IPS-18c (cell line): ENCODE measurements around the gene ARHGEF28.

Experiments
- H3K4me3 ChIP-seq: 2 replicates; pipeline ENCODE4 v1.7.0; 2013; ENCODE audit warnings: low read depth, mild to moderate bottlenecking, low read length, moderate library complexity; ENCODE audit not compliant: insufficient read depth
- H3K9me3 ChIP-seq: one replicate; pipeline ENCODE4 v1.6.1; 2013; ENCODE audit warnings: mild to moderate bottlenecking, low read length, moderate library complexity; ENCODE audit not compliant: control insufficient read depth, insufficient read depth

ARHGEF28 gene

DNA sequence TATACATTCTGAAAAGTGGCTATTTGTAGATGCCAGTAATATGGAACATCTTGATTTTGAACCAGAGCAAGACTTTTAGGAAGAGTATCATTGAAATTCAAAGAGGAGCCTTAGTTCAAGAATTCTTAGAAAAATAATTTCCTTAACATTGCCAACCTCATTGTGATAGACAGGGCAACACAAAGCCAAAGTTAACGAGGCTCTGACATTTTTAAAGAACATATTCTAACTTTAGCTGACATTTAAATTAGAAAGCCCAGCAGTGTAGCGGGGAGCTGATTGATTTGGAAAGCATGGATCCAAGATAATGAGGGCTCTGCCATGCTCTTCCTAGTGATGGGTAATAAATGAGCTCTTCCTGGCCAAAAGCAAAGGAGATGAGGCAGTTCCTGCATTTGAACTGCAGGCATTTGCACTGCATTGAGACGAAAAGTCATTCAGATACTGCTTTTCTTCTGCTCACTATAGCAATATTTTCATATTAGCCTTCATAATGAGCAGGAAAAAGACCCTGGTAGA, 325.0 kb downstream of the ARHGEF28 start:
- H3K4me3 ChIP-seq, result no peak overlapping the region
- H3K9me3 ChIP-seq, result no peaks in the 10 kb centered on the region

DNA sequence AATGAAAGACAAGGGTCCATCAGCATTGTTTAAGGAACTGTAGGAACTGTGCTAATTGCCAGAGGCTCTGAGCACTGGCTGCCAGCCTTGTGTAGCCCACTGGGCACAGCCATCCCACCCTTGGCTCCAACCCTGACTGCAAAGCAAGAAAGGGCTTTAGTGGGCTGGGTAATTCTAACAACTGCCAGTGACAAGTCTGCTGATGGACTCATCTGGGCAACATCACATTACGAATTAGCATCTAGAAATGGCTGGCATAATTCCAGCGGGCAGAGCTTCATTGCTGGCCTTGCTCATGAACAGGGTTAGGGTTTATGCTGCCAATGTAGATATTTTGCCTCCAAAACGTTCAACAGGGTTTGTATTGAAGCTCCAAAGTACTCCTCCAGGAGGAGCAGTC, 326.9 kb downstream of the ARHGEF28 start:
- Histone ChIP-seq H3K4me3 (no peak overlapping the region), H3K9me3 (no peaks in the 10 kb centered on the region)

DNA sequence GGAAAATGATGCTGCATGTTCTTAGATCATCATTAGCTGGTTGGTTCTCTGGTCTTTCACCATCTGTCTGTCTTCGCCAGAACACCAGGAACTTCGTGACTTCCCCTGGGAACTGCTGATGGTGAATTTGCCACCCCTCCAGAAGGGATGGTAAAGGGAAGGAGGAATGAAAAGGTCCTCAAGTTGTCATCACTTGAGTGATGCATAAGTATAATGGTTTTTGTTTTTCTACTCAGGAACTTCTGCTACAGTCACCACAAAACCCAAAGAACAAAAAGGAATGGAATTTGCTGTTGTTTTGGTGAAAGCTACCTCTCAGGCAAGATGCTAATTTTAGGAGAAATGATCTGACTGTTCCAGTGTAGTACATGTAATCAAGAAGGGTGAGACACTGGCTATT, 328.4 kb downstream of the ARHGEF28 start:
- Histone ChIP-seq H3K4me3 (no peak overlapping the region), H3K9me3 (no peaks in the 10 kb centered on the region)

DNA sequence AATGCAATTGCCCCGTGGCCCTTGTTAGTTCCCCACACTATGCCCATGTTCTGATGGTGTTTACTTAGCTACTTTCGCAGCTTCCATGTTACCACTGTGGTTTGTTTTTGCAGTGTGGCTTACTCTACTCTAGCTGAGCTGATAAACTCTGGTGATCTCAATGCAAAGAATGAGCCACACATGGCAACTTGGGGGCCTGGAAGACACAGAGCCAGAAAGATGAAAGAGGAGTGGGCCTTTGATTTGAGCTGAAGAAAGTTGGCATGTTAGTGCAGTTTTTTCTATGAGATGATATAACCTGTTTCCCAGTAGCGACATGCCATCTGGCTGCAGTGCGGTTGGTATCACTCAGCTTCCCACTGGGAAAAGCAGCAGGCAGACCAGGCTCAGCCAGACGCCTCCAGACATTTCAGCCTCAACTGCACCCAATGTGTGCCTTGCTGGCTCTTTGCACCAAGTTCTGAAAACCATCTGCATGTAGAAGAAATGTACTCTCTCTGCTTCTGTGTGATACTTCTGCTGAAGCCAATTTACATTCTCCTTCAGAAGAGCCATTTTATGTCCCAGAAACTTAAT, 329.4 kb downstream of the ARHGEF28 start:
- Histone ChIP-seq H3K4me3 (no peak overlapping the region), H3K9me3 (no peaks in the 10 kb centered on the region)

DNA sequence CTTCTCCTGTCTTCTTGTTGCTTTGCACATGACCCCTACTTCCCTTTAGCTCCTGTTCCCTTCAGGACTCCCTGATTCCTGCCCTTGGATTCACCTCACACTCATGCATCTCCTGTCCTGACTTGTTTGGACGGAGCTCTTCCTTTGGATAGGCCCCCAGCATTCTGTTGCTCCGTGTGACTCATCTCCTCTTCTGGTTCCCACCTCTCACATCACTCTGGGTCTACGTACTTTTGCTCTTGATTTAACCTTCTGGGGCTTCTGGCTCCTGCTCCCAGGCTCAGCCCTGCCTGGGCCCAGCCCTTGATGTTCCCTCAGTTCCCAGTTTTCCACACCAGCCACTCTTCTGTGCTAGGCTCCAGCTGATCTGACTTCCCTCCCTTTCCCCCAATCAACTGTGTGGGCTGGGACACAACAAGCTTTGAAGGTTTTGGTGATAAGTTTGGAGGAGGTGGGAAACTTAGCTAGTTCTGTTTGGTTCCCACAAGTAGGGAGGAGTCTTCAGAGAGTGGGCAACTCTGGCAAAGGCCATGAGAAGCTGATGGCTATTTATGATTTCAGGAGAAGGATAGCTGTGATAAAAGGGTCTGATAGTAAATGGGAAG, 331.5 kb downstream of the ARHGEF28 start:
- no peak overlapping the region for H3K4me3 ChIP-seq
- H3K9me3 ChIP-seq, result no peaks in the 10 kb centered on the region

DNA sequence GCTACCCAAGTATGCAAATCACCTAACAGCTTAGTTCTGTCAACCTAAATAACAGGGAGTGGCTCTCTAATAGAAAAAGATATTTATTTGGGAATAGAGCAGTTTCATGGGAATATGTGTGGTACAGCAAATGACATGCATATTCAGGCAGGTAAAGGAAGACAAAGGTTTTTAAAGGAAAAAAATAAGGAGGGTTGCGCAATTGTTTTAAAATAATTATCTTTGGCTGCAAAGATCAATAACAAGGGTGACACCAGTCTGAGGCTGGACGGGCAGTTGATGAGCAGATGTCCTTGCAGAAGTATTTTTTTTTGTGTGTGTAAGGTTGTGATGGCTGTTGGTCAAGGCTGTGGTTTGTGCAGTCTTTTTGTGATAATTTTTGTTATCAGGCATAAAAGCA, 332.0 kb downstream of the ARHGEF28 start:
- no peaks in the 10 kb centered on the region for H3K9me3 ChIP-seq
- H3K4me3 ChIP-seq, result no peak overlapping the region

DNA sequence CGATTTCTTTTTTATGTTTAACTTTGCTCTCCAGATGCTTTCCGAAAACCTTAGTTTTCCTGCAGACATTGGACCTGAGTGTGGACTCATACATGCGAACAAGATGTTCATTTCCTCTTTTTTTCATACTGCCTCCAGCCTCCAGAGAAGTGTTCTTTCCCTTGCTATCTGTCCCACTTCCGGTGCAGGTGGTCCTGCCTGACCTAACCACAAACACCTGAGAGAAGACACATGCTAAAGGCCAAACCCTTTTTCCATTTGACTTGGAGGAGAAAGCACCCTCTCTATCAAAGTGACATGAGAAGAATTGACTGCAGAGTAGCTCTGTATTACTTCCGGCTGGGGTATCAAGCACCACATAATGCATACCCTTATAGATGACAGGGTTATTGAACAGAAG, 334.0 kb downstream of the ARHGEF28 start:
- Histone ChIP-seq H3K9me3 (peaks cover 2% of the 10 kb centered on the region), H3K4me3 (no peak overlapping the region)

DNA sequence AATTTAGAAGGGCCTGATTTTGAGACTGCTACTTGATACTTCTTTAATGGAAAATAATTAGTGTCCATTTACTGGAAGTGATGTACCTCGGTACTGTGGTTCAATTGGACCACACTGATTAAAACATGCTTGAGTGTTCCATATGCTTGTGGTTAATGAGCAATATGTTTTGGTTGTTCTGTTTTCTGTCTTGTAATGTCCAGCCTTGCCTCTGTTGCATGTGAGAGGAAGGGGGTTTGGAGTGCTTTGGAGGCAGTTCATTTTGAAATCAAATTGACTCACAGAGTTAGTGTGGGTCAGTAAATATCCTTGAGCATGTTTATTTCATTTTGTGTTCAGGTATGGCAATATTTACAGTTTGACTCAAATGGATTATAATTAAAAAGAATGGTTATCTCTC, 334.4 kb downstream of the ARHGEF28 start:
- Histone ChIP-seq H3K9me3 (peaks cover 2% of the 10 kb centered on the region), H3K4me3 (no peak overlapping the region)

DNA sequence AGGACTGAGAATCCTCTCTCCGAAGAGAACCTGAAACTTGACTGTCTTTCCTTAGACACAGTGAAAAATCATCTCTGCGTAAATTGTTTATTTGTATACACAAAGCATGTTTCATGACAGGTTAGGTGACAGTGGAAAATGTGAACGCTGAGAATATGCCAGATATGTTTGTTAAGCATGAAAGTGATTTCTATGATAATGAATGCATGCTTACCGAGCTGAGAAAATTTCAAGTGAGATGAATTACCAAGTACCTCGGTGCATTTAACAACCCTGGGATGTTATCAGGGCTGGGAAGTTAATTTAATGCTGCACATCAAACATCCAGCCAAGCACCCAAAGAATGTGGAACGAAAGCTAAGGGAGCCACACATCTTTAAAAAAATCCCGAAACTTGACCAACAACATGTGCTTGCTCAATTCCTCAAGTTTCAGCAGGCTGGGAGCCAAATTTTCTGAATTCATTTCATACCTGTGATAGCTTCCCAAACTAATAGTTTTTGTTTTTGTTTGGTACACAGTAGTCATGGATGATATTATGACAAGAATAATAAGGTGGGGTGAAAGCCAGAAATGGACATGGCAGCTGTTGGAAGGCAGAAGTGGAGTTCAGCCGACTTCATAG, 336.9 kb downstream of the ARHGEF28 start:
- Histone ChIP-seq H3K4me3 (no peak overlapping the region), H3K9me3 (peaks cover 2% of the 10 kb centered on the region)

DNA sequence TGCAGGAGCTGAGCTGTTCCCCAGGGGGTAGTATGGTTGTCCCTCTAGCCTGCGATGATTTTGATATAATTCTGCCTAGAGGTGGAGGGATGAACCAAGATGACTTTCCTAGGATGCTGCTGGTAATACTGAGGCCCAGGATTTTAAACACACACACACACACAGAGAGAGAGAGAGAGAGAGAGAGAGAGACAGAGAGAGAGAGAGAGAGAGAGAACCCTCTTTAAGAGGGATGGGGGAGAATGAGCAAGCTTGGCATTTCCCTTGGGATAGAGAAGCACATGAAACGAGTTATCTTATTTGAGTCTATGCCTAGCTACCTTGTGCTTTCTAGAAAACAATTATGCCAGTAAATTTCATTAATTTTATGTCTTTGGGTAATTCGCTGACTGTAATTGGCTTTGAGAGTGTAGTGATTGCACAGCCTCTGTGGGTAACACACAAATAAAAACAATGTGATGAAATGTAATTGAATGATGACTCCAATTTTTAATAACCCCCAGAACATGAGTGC, 338.4 kb downstream of the ARHGEF28 start:
- Histone ChIP-seq H3K4me3 (no peak overlapping the region), H3K9me3 (peaks cover 2% of the 10 kb centered on the region)

DNA sequence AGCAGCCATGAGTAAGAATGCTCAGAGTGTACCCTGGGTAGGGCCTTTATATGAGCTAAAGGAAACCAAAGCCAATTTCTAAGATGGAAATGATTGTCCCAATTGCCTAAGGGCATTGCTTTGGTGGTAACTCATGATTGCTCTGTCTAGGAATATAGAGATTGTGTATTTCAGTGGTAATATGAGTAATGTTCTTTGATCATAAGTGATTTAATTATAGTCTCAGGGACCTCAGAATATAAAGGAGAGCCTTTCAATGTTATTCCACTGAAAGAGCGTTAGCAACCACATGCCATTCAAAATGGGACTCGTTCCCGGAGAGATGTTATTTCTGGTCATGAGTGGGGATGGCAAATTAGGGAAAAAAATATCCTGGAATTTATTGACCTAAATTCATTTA, 340.5 kb downstream of the ARHGEF28 start:
- peaks cover 2% of the 10 kb centered on the region for H3K9me3 ChIP-seq
- H3K4me3 ChIP-seq, result no peak overlapping the region

DNA sequence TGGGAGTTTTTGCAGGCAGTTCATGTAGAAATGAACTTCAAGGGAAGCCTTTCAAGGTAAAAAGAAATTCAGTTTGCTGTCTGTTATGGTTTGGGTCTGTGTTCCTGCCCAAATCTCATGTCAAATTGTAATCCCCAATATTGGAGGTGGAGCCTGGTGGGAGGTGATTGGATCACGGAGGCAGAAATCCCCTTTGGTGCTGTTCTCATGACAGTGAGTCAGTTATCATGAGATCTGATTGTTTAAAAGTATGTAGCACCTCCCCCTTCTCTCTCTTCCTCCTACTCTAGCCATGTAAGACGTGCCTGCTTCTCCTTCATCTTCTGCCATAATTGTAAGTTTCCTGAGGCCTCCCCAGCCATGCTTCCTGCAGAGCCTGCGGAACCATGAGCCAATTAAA, 341.4 kb downstream of the ARHGEF28 start:
- Histone ChIP-seq H3K9me3 (peaks cover 2% of the 10 kb centered on the region), H3K4me3 (no peak overlapping the region)

DNA sequence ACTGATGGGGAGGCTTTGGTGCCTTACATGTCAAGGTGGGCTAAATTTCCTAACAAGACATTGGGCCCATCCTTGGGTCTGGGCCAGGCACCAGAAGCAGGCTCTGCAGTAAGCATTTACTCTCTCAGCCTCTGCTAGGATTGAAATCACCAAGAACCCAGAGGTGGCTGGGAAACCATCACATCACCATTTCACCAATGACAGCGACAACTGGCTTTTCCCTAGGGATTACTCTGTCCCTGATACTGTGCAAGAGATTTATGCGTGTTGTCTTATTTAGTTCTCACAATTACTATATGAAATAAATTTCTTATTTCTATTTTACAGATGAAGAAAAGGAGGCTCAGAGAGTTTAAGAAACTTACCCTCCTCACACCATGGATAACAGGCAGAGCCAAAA, 342.2 kb downstream of the ARHGEF28 start:
- Histone ChIP-seq H3K9me3 (peaks cover 2% of the 10 kb centered on the region), H3K4me3 (no peak overlapping the region)

DNA sequence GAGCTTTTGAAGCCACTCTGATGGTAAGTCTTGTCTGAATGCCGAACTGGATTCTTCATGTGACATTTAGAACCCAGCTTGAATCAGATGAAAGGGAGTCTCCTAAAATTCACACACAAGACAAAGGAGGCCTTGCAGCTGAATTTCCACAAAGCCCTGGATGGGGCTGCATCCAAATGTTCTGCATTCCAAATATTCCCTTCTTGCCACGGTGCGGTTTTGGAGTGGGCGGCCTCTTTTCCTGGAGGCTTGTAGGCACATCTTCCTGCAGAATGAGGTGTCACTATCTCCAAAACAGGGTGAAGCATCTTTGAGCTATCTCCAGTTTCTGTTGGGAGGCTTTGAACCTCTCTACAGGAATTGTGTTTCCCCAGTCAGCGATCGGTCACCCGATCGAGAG, 342.7 kb downstream of the ARHGEF28 start:
- no peak overlapping the region for H3K4me3 ChIP-seq
- peaks cover 1% of the 10 kb centered on the region for H3K9me3 ChIP-seq

DNA sequence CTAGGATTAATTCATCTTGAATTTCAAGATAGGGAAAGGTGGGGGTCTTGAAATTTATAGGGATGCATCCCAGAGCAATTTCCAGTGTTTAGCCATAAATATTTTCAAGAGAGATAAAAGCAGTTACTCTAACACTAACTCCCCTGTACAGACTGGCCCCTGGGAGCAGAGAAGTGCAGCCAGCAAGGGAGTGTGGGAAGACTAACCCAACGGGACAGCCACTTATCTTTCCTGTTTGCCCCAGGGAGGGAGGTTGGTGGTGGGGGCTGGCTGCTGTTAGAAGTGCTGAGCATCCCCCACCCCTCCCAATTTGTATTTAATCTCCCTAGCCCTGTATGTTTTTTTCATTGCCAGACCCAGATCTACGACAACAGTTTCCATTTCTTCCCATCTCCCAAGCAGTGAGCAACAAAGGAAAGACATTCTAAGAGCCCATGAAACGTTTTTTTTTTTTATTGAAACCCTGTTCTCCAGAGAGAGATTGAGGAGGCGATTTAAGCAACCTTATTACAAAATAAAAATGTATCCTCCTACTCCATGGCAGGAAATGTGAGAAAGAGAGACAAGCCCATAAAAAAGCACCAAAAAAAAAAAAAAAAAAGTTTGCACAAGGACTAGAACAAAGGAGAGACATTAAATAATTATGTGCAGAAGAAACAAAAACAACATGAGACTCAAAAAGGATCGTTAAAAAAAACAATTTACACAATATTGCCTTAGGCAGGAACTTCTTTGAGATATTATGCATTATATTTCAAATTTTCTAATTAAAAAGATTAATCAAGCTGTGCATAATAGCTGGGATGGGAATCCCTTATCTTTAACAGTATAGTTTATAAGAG, 343.4 kb downstream of the ARHGEF28 start:
- Histone ChIP-seq H3K4me3 (no peak overlapping the region), H3K9me3 (no peaks in the 10 kb centered on the region)

DNA sequence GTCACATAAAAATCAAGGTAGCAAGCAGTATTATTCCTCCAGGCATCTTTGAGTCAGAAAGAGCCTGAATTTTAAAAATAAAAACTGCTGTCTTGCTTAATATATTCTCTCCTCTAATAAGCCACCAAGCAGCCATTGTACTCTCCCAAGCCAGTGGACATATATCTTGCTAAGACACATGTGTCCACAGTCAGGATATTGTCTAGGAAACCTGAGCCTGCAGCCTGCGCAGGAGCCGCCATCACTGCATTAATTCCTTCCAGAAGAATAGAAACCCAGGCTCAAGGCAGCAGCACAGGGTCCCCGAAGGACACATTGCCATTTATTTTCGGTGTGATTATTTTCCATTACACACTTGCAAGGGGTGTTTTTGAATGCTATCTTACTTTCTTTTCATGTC, 345.3 kb downstream of the ARHGEF28 start:
- Histone ChIP-seq H3K9me3 (no peaks in the 10 kb centered on the region), H3K4me3 (no peak overlapping the region)

DNA sequence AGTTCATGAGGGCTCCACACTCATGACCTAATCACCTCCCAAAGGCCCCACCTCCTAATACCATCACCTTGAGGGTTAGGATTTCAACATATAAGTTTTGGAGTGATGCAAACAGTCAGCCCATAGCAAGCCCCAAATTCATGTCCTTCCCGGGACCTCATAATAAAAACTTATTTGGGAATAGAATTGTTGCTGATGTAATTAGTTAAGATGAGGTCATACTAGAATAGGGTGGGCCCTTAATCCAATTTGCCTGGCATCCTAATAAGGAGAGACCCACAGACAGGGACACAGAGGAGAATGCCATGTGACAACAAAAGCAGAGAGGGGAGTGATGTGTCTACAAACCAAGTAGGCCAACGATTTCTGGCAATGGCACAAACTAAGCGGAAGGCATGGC, 347.1 kb downstream of the ARHGEF28 start:
- Histone ChIP-seq H3K4me3 (no peak overlapping the region), H3K9me3 (no peaks in the 10 kb centered on the region)
